Stomach (tissue), 8 donors: ENCODE results near the gene AADACL2. TPM values are rescaled to one million over a fixed set of nuclear protein-coding genes. Genes with fewer than 3 reads are reported as not detected.

Experiments
- polyA plus RNA-seq, 3 donors: library from polyadenylated mRNA; stranded (reverse); fragments of 200-250 nt; gene quantifications; one replicate each; pipeline ENCODE4 v1.2.3, GENCODE V29; 2013
- total RNA-seq, 5 donors: library from RNA; depleted of rRNA; stranded (reverse); fragments of >200 nt; gene quantifications; one replicate each; pipeline versions ENCODE4 v1.1.0 to v1.2.3, GENCODE V29; 2014 to 2016
- donor health status: healthy with polysubstance abuse.
- donor health status: Bipolar disorder and iron deficiency.
- donor health status: healthy.

Gene AADACL2
- total and polyA plus RNA-seq, 8 donors = 0.92 TPM; not detected in 7

Other genes with a start within 250 kb of the AADACL2 start
- 10 to 100 TPM in 1 of 5 donors, 1 to 10 TPM in 1, not detected in 3; 6.7 to 54.7 TPM for gene AADAC, start 80.2 kb downstream of the AADACL2 start, total RNA-seq
- gene AADAC, start 80.2 kb downstream of the AADACL2 start, polyA plus RNA-seq = 10 to 100 TPM in 1 of 3 donors, 1 to 10 TPM in 1, under 1 TPM in 1; 0.35 to 14.5 (median 9.8) TPM
- gene SUCNR1, start 139.7 kb downstream of the AADACL2 start, total RNA-seq = under 1 TPM in 2 of 5 donors, not detected in 3; 0.58 to 0.92 TPM
- under 1 TPM in 1 of 3 donors, not detected in 2; 0.12 TPM for gene SUCNR1, start 139.7 kb downstream of the AADACL2 start, polyA plus RNA-seq